ENCODE data around the gene GALNT7.

- TF ChIP-seq GATA2 (IDR thresholded peaks at IDR 0.05; ENCODE audit: low read depth, low read length) (no peak), GATA3 (IDR thresholded peaks at IDR 0.05; ENCODE audit: low read depth, low read length) (no peak)
Observed at GRCh38 chr4:173252024-173252935, 83.7 kb downstream of the GALNT7 start.
